Endothelial cell of umbilical vein (primary cell): ENCODE data around the gene NKIRAS1.

ENCODE experiments used
- EZH2 ChIP-seq: IDR thresholded peaks from 2 replicates; pipeline ENCODE4 v1.6.1; 2012; ENCODE audit warnings: borderline replicate concordance, low read depth, mild to moderate bottlenecking, moderate library complexity, low read length, inconsistent platforms; ENCODE audit not compliant: severe bottlenecking
- FOS ChIP-seq: IDR thresholded peaks from 2 replicates; pipeline ENCODE4 v1.6.1; 2011; ENCODE audit warnings: mild to moderate bottlenecking, low read length, moderate library complexity, borderline replicate concordance; ENCODE audit not compliant: insufficient read depth
- POLR2A ChIP-seq: IDR thresholded peaks from 2 replicates; pipeline ENCODE4 v1.6.1; 2012; ENCODE audit warnings: low read depth, mild to moderate bottlenecking, control low read depth, low read length
- POLR2AphosphoS5 ChIP-seq: IDR thresholded peaks from 2 replicates; pipeline ENCODE4 v1.6.1; 2012; ENCODE audit warnings: low read depth, mild to moderate bottlenecking, control low read depth, low read length, moderate library complexity; ENCODE audit not compliant: insufficient read depth
- TF ChIP-seq, protein P1 (sequence below), 2 donors: IDR thresholded peaks; 1 replicate in 1 of 2; 2 replicates in 1 of 2; pipeline ENCODE4 v1.5.1; 2011; ENCODE audit warnings: low read length in 2 of 2, mild to moderate bottlenecking in 2 of 2, moderate library complexity in 2 of 2, control low read depth in 1 of 2, inconsistent platforms in 1 of 2, low read depth in 1 of 2; ENCODE audit not compliant: insufficient read depth in 1 of 2; ENCODE audit errors: extremely low read depth in 1 of 2

DNA sequence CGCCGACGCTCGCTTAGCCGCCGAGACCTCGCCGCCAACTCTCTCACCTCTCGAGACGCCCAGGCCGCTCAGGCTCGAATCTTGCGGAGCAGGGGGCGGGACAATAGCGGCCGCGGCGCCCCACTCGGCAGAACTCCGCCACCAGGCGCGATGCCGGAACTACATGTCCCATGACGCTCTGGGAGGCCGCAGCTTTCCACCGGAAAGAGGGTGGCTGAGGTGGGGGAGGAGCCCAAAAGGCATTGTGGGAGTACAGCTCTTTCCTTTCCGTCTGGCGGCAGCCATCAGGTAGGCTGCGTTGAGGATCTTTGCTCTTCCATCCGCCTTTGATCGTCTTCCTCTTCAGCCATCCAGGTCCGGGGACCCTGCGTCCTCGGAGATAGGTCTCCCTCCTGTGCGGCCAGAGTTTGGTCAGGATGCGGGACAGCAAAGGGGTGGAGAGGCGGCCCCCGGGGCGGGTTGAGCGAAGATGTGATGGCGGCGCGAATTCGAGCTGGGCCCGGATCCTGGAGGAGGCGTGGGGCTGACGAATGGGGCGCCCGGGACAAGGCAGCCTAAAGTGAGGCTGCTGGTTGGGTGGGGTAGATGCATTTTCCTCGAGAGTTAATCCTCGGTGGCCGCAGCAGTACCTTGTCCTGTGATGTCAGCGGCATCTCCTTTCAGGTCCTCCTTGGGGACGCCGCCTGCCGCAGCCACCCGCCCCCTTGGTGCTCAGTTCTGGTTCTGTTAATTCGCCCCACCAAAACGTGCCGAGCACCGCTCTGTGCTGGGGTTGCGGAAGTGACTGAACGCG, at the start of gene NKIRAS1, which contains the start of gene RPL15:
- TF ChIP-seq POLR2A (peak; percentile 99), FOS (no peak), EZH2 (no peak), POLR2AphosphoS5 (peak; percentile 98)
- TF ChIP-seq, protein P1, sequence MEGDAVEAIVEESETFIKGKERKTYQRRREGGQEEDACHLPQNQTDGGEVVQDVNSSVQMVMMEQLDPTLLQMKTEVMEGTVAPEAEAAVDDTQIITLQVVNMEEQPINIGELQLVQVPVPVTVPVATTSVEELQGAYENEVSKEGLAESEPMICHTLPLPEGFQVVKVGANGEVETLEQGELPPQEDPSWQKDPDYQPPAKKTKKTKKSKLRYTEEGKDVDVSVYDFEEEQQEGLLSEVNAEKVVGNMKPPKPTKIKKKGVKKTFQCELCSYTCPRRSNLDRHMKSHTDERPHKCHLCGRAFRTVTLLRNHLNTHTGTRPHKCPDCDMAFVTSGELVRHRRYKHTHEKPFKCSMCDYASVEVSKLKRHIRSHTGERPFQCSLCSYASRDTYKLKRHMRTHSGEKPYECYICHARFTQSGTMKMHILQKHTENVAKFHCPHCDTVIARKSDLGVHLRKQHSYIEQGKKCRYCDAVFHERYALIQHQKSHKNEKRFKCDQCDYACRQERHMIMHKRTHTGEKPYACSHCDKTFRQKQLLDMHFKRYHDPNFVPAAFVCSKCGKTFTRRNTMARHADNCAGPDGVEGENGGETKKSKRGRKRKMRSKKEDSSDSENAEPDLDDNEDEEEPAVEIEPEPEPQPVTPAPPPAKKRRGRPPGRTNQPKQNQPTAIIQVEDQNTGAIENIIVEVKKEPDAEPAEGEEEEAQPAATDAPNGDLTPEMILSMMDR (IDR thresholded peaks at IDR 0.05; ENCODE audit: extremely low read depth in 1 of 2, insufficient read depth in 1 of 2, low read depth in 1 of 2, low read length in 2 of 2) = peak in 1 of 2 donors; percentile 43
